Measurements from ENCODE around the gene EXOC6B.

DNA sequence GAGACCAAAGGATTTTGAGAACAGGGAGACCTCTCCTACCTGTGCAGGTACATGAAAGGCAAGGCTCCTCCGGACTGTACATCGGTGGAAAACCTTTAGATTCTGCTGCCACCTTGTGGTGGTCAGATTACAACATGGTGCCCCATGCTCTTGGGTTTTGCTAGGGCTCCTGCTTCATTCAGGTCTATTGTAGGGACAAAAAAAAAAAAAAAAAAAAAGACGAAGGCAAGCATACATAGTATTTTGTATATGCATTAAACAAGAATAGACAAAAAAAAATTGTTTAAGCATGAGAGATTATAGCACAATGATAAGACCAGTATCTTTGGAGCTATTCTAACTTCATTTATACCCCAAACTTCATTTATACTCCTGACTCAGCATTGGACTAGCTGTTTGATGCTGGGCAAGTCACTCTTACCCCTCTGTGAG lies 34.0 kb upstream of the EXOC6B start:
- TF ChIP-seq RAD21 (IDR thresholded peaks at IDR 0.05; ENCODE audit: low read depth) = peak; percentile 89
- TF ChIP-seq FOXM1 (IDR thresholded peaks at IDR 0.05; ENCODE audit: borderline replicate concordance, low read depth) = no peak
- TF ChIP-seq MAX (IDR thresholded peaks at IDR 0.05) = no peak
- TF ChIP-seq NFIC (IDR thresholded peaks at IDR 0.05) = no peak
- no peak for TF ChIP-seq EP300 (IDR thresholded peaks at IDR 0.05; ENCODE audit: borderline replicate concordance)
- no peak for TF ChIP-seq REST (IDR thresholded peaks at IDR 0.05; ENCODE audit: low read depth)
- TF ChIP-seq, protein P1, sequence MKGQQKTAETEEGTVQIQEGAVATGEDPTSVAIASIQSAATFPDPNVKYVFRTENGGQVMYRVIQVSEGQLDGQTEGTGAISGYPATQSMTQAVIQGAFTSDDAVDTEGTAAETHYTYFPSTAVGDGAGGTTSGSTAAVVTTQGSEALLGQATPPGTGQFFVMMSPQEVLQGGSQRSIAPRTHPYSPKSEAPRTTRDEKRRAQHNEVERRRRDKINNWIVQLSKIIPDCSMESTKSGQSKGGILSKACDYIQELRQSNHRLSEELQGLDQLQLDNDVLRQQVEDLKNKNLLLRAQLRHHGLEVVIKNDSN (IDR thresholded peaks at IDR 0.05) = no peak
- TF ChIP-seq ZBTB7A (IDR thresholded peaks at IDR 0.05; ENCODE audit: low read depth) = no peak
- TF ChIP-seq CREB1 (IDR thresholded peaks at IDR 0.05; ENCODE audit: low read depth) = no peak
- no peak for TF ChIP-seq TCF12 (IDR thresholded peaks at IDR 0.05; ENCODE audit: low read depth)
